Right lung (tissue), 5 donors: ENCODE data around the gene EPHA10. TPM values are rescaled to one million over a fixed set of nuclear protein-coding genes. Genes with fewer than 3 reads are reported as not detected.

Experiments
- DNase-seq, 2 donors: peaks; one replicate each; pipeline ENCODE4 v3.0.0-alpha.2; 2013
- polyA plus RNA-seq, 5 donors: library from polyadenylated mRNA; unstranded; fragments of 120-200 nt; gene quantifications; one replicate each; pipeline versions ENCODE4 v1.2.1 to v1.2.3, GENCODE V29; 2013; ENCODE audit warnings: inconsistent platforms in 1 of 5, low replicate concordance in 1 of 5; ENCODE audit not compliant: insufficient read length in 5 of 5, insufficient read depth in 1 of 5

EPHA10 gene
- polyA plus RNA-seq, 5 donors, result 0.14 to 0.30 (median 0.27) TPM

DNA sequence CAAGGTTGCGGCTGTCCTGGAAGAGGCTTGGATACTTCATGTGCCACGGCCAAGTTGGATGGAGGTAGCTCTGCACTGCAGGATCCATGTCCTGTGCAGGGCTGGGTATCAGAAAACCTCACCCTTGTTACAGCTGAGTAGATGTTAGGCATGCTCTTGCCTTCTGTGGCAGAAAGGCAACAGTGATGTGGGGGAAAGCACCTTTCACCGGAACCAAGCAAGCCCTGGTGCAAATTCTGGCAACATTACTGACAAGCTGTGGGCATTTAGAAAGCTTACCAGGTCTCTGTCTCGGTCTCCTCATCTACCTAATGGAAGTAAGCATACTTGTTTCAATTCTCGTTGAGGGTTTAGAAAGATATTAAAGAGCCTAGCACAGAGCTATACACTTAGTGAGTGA lies 87.1 kb downstream of the EPHA10 start:
- no peak for DNase-seq

DNA sequence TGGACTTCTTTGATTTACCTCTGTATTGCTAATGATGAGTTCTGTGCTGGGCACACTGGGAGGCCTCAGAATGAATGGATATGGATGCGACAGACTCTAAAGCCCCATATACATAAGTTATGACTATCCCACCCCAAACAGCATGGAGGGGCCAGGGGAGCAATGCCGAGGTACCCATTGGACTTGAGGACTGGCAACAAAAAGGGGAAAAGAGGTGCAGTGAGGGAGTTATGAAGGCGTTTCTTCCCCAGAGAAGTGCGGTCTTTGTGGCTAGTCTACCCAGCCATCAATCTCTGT lies 87.8 kb downstream of the EPHA10 start:
- no peak for DNase-seq

DNA sequence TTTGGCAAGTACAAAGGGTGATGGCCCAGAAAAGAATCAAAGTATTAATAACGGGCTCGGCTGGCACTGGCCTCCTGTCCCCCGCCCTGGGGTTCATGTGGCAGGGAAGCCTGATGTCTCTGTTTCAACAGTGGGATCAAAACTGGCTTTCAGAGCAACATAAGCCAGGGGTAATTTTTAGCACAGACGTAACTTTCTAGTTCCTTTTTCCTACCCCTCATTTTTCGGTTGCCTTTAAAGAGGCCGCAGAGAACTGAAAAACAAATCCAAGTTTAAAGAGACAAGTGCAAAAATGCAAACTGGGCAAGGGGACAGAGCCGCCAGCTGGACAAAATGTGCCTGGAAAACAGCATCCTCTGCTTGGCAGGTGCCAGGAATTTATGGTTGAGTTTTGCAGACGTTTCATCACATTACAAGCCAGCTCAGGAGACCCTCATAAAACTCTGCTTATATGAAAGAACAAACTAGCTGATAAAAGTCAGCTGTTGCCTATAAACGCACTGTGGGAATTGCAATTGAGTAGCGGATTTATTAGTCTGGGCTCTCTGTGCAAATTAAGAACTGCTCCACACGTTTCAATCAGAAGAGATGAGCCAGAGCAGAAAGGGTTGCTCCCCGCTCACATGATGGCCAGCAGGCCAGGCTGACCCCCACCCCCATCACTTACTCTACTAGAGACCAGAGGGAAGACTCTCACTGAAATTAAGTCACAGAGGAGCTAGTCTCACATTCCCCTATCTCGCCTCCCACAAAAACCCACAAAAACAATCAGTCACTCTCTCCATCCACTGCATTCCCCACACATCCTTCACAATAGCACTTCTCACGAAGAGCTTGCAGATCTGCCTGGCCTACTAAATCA lies 88.4 kb downstream of the EPHA10 start:
- DNase-seq, result peak; percentile 26 to 31

DNA sequence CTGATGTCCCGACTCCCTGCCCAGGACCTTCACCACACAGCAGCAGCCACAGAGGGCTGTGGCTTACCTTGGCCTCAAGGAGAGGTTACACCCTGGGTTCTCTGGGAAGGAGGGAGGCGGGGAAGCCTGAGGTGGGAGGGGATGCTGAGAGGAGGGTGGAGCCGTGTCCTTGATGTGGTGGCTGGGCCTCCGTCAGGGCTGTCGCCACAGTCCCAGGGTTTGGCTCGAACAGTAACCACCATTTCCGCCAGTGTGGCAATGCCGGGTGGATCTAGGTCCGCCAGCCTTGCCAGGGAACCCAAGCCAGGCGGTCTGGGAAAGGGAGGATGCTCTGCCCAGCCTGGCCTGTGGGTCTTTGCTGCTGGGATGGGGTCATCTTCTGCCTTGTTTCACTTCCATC lies 91.0 kb downstream of the EPHA10 start:
- no peak for DNase-seq

GRCh38 chr1:37672136-37672870 lies 92.6 kb downstream of the EPHA10 start:
- DNase-seq, result no peak

DNA sequence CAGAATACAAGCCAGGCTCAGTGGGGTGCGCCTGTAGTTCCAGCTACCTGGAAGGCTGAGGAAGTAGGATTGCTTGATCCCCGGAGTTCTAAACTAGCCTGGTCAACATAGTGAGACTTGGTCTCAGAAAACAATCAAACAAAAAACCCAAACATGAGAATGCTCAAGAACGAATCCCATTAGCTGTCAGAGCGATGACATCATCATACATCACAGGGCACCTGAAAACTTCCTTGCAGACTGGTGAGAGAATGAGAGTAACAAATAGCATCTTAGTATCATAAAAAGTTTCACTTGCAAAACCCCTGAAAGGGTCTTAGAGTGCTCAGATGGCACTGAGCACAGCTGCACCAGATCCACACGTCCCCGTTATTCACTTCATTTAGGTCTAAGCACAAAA lies 93.7 kb downstream of the EPHA10 start:
- DNase-seq, result no peak

DNA sequence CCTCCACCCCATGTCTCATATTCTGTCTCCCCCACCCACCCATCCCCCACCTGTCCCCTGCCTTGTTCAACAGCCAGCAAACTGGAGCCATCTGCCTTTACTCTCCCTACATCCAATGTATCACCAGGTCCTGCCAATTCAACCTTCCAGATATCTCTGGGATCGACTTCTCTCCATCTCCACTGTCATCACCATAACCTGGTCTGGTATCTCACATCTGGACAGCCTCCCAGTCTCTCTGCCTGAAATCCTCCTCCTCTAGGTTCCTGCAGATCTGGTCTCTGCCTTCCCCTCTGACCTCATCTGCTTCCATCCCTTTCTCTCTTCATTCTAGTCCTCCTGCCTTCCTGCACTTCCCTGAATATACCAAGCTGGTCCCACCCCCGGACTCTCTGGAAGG lies 94.8 kb downstream of the EPHA10 start:
- DNase-seq, result no peak

- no peak for DNase-seq
Observed at GRCh38 chr1:37667023-37667671, 97.8 kb downstream of the EPHA10 start.

DNA sequence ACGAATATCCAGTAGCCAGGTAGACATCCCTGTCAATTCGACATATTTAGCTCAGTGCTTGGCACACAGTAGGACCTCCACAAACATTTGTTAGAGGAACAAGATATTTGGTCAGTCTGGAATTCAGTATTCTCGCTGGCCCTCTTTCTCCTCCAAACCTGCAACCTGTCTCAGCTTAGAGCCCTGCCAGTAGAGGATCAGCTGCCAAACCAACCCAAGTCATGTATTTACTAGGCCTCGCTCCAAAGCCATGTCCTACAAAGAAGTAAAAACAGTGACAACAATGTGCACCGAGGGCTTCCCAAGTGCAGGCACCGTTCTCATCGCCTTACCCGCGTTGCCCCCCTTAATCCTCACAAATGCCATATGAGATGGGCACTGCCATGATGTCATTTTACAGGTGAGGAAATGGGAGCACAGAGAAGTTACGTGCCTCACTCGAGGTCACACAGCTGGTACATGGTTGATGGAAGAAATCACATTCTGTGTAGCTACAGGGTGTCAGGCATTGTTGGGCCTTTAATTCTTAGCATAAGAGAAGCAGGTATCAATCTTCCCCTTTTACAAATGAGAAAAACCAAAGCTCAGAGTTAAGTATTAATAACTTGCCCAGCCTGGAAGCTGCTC lies 98.6 kb downstream of the EPHA10 start:
- no peak for DNase-seq

Other genes starting within 250 kb of the EPHA10 start
- 10 to 100 TPM; 10.7 to 15.1 (median 13.5) TPM for gene SNIP1, start 210.8 kb downstream of the EPHA10 start, polyA plus RNA-seq
- 10 to 100 TPM; 42.1 to 64.3 (median 54.5) TPM for gene DNALI1, start 208.2 kb downstream of the EPHA10 start, polyA plus RNA-seq
- 10 to 100 TPM; 61.7 to 66.2 (median 63.3) TPM for gene GNL2, start 169.2 kb downstream of the EPHA10 start, polyA plus RNA-seq
- gene RSPO1, start 130.2 kb downstream of the EPHA10 start, polyA plus RNA-seq, result 1 to 10 TPM; 1.4 to 2.2 (median 1.5) TPM
- gene CDCA8, start 72.6 kb downstream of the EPHA10 start, polyA plus RNA-seq, result 10 to 100 TPM; 13.0 to 29.2 (median 16.2) TPM
- 1 to 10 TPM; 3.7 to 5.5 (median 4.4) TPM for gene MANEAL, start 28.7 kb upstream of the EPHA10 start, polyA plus RNA-seq
- 10 to 100 TPM; 15.3 to 52.3 (median 25.1) TPM for gene C1orf122, start 42.7 kb upstream of the EPHA10 start, polyA plus RNA-seq
- gene YRDC, start 43.1 kb upstream of the EPHA10 start, polyA plus RNA-seq, result 10 to 100 TPM in 4 of 5 donors, 1 to 10 TPM in 1; 8.9 to 13.1 (median 11.2) TPM
- 1 to 10 TPM; 7.7 to 9.6 (median 8.8) TPM for gene MTF1, start 94.5 kb upstream of the EPHA10 start, polyA plus RNA-seq
- gene INPP5B, start 181.9 kb upstream of the EPHA10 start, polyA plus RNA-seq, result 10 to 100 TPM; 25.7 to 36.0 (median 27.9) TPM
- 100 to 1,000 TPM in 2 of 5 donors, 10 to 100 TPM in 3; 75.3 to 112 (median 96.0) TPM for gene SF3A3, start 224.9 kb upstream of the EPHA10 start, polyA plus RNA-seq
- 10 to 100 TPM; 11.5 to 25.2 (median 16.3) TPM for gene FHL3, start 240.4 kb upstream of the EPHA10 start, polyA plus RNA-seq
- 10 to 100 TPM; 38.4 to 56.8 (median 42.9) TPM for gene UTP11, start 247.6 kb upstream of the EPHA10 start, polyA plus RNA-seq